GM12878 (cell line): ENCODE data around the gene PRR5.

Source experiments
- BACH1 ChIP-seq: fragments of 450-650 bp; IDR thresholded peaks from 2 replicates; pipeline ENCODE4 v1.6.1; 2017; ENCODE audit warnings: mild to moderate bottlenecking, borderline replicate concordance
- CHD2 ChIP-seq: IDR thresholded peaks from 2 replicates; pipeline ENCODE4 v1.6.1; 2011; ENCODE audit warnings: low read depth, low read length, improper control_type of control experiment, borderline replicate concordance
- GABPA ChIP-seq: IDR thresholded peaks from 2 replicates; pipeline ENCODE4 v1.6.1; 2014; ENCODE audit warnings: antibody characterized with exemption, low read depth, mild to moderate bottlenecking, inconsistent platforms
- POLR2AphosphoS5 ChIP-seq: IDR thresholded peaks from 2 replicates; pipeline ENCODE4 v1.6.1; 2011; ENCODE audit warnings: mild to moderate bottlenecking, low read length, inconsistent platforms
- RFX5 ChIP-seq: IDR thresholded peaks from 2 replicates; pipeline ENCODE4 v1.6.1; 2011; ENCODE audit warnings: low read depth, low read length, improper control_type of control experiment
- SUPT20H ChIP-seq: IDR thresholded peaks from 2 replicates; pipeline ENCODE4 v1.6.1; 2011; ENCODE audit warnings: low read depth, mild to moderate bottlenecking, low read length, moderate library complexity, borderline replicate concordance; ENCODE audit not compliant: control insufficient read depth
- WRNIP1 ChIP-seq: IDR thresholded peaks from 2 replicates; pipeline ENCODE4 v1.6.1; 2011; ENCODE audit warnings: low read depth, low read length, improper control_type of control experiment, borderline replicate concordance
- YY1 ChIP-seq: IDR thresholded peaks from 2 replicates; pipeline ENCODE4 v1.6.1; 2011; ENCODE audit warnings: low read depth, mild to moderate bottlenecking, low read length
- ZNF24 ChIP-seq: fragments of 450-650 bp; IDR thresholded peaks from 2 replicates; pipeline ENCODE4 v1.6.1; 2017; ENCODE audit warnings: antibody characterized with exemption, mild to moderate bottlenecking
- TF ChIP-seq, protein P1 (sequence below): IDR thresholded peaks from 2 replicates; pipeline ENCODE4 v1.6.1; 2011; ENCODE audit warnings: borderline replicate concordance, low read depth, mild to moderate bottlenecking, moderate library complexity, low read length; ENCODE audit not compliant: insufficient read depth, poor library complexity, severe bottlenecking
- TF ChIP-seq, protein P2 (sequence below), 3 experiments: IDR thresholded peaks in 2 of 3; conservative IDR thresholded peaks in 1 of 3; 2 replicates each; pipeline ENCODE4 v1.5.1; 2011; ENCODE audit warnings: low read depth in 3 of 3, low read length in 3 of 3, mild to moderate bottlenecking in 3 of 3, control low read depth in 2 of 3, moderate library complexity in 2 of 3, inconsistent platforms in 1 of 3, mixed read lengths in 1 of 3; ENCODE audit not compliant: control insufficient read depth in 2 of 3, insufficient read depth in 1 of 3; ENCODE audit errors: extremely low read depth in 1 of 3
- TF ChIP-seq, protein P3 (sequence below): IDR thresholded peaks from 2 replicates; pipeline ENCODE4 v1.6.1; 2012; ENCODE audit warnings: low read depth, low read length, improper control_type of control experiment

DNA sequence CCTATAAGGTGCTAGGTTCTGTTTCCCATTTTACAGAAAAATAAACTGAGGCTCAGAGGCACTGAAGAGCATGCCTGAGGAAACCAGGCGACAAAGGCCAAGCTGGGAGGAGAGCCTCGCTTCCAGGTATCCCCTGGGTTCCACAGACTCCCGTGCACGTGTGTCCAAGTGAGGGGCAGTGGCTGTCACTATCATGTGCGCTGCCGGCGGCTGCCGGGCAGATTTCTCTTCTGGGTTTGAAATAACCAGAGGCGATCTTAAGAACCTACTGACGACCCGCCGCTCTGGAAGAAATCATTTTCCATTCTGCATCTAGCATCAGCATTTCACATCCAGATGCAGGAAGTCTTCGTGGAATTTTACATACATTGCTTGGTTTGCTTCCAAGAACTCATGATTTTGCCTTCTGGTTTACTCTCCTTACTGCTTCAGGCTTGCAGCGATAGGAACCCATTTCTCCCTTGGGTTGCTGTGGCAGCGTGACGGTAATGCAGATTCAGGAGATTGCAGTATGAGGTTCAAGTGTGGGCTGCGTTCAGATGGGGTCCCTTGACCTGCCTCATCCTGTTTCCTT, 79.0 kb downstream of the PRR5 start:
- no peak for TF ChIP-seq RFX5
- TF ChIP-seq POLR2AphosphoS5: no peak
- TF ChIP-seq BACH1: no peak
- TF ChIP-seq, protein P1, sequence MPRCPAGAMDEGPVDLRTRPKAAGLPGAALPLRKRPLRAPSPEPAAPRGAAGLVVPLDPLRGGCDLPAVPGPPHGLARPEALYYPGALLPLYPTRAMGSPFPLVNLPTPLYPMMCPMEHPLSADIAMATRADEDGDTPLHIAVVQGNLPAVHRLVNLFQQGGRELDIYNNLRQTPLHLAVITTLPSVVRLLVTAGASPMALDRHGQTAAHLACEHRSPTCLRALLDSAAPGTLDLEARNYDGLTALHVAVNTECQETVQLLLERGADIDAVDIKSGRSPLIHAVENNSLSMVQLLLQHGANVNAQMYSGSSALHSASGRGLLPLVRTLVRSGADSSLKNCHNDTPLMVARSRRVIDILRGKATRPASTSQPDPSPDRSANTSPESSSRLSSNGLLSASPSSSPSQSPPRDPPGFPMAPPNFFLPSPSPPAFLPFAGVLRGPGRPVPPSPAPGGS: no peak
- TF ChIP-seq, protein P2, sequence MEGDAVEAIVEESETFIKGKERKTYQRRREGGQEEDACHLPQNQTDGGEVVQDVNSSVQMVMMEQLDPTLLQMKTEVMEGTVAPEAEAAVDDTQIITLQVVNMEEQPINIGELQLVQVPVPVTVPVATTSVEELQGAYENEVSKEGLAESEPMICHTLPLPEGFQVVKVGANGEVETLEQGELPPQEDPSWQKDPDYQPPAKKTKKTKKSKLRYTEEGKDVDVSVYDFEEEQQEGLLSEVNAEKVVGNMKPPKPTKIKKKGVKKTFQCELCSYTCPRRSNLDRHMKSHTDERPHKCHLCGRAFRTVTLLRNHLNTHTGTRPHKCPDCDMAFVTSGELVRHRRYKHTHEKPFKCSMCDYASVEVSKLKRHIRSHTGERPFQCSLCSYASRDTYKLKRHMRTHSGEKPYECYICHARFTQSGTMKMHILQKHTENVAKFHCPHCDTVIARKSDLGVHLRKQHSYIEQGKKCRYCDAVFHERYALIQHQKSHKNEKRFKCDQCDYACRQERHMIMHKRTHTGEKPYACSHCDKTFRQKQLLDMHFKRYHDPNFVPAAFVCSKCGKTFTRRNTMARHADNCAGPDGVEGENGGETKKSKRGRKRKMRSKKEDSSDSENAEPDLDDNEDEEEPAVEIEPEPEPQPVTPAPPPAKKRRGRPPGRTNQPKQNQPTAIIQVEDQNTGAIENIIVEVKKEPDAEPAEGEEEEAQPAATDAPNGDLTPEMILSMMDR (IDR thresholded peaks at IDR 0.05 in 2 of 3, conservative IDR thresholded peaks at IDR 0.05 in 1 of 3; ENCODE audit: control insufficient read depth in 2 of 3, extremely low read depth in 1 of 3, insufficient read depth in 1 of 3, low read depth in 3 of 3, low read length in 3 of 3): no peak
- TF ChIP-seq WRNIP1: no peak
- TF ChIP-seq ZNF24: no peak
- TF ChIP-seq, protein P3, sequence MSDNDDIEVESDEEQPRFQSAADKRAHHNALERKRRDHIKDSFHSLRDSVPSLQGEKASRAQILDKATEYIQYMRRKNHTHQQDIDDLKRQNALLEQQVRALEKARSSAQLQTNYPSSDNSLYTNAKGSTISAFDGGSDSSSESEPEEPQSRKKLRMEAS: no peak
- no peak for TF ChIP-seq GABPA
- TF ChIP-seq SUPT20H: no peak
- TF ChIP-seq YY1: no peak
- no peak for TF ChIP-seq CHD2
